ENCODE measurements around the gene NOD2.
A peak's percentile ranks its signal among the peaks of the same experiment; 100 is the strongest.

Gene NOD2

DNA sequence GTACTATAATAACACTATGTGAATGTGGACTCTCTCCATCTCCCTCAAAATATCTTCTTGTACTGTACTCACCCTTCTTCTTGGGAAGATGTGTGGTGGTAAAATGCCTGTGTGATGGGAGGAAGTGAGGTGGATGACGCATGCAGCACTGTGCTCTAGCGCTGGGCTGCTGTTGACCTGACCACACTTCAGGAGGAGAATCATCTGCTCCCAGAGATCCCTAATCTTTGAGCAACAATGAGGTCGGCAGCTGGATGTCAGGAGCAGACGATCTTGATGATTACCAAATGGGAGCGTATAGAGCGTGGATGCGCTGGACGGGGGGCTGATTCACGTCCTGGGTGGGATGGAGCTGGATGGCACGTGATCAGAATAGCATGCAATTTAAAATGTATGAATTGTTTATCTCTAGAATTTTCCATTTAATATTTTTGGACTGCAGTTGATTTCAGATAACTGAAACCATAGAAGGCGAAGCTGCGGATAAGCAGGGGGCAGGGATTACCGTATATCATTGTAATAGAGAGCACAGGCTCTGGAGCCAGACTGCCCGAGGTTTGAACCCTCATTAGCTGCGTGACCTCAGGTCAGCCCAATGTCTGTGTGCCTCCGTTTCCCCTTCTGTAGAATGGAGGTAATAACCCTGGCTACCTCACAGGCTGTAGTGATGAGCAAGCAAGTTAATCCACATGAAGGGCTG, 24.8 kb downstream of the NOD2 start:
- DNase-seq, result no peak

DNA sequence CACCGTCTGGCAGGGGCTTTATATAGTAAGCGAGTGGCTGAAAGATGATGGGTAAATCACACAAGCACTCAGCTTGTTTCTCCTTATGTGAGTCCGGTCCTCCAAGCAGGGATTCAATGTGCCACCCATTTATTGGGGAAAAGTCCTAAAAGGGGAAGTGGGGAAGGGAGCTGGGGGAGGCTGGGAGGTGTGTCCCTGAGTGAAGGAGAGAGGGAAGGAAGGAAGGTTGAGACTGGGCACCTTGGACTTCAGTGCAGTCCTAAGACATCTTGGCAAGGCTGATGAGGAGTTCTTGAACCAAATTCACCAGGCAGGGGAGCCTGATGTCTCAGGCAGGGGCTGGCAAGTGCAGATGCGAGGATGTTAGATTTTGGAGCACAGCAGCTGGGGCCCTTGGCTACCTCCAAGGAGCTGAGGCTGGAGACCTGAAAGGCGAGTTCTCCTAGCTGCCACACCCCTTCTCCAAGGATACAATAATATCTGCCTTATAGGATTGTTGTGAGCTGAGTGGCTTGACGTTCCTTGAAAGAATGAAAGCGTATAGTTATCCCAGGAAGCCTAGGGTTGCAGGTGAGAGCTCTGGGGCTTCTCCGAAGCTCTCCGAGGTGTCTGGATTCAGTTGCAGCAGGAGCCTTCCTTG, 25.5 kb downstream of the NOD2 start:
- DNase-seq, result no peak

DNA sequence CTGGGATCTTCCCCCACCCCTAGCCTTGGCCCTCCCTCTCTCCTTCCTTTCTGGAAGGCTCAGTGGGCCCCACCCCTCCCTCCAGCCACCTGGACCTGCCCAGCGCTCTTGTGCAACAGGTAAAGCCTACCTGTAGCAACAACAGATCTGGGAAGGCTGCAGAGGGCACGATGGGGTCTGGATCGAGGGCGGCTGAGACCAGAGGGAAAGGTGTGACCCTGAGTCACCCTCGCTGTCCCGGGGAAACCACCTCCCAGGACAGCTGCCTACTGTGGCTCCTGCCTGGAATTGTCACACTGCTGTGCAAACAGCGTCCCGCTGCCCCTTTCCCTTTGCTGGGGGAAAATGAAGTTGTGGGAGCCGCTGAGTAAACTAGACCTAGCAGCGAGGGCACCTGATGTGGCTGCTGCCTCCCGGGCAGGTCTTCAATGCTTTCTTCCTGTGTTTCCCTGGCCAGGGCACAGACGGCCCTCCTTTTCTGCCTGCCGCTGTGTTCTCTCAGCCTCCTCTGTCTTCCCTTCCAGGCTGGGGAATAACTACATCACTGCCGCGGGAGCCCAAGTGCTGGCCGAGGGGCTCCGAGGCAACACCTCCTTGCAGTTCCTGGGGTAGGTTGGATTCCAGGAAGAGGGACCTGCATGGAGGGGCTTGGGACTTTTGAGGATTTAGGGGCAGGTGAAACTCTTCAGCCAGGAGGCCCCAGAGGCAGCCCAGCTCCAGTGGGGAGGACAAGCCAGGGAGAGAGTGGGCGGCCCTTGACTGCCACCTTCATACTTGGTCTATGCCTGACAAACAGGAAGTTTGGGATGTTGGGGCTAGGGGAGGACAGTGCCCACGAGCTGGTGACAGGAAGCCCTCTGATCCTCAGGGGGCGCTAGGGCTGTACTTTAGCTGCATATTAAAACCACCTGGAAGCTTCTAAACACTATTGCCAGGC, 26.3 kb downstream of the NOD2 start:
- DNase-seq, result no peak

DNA sequence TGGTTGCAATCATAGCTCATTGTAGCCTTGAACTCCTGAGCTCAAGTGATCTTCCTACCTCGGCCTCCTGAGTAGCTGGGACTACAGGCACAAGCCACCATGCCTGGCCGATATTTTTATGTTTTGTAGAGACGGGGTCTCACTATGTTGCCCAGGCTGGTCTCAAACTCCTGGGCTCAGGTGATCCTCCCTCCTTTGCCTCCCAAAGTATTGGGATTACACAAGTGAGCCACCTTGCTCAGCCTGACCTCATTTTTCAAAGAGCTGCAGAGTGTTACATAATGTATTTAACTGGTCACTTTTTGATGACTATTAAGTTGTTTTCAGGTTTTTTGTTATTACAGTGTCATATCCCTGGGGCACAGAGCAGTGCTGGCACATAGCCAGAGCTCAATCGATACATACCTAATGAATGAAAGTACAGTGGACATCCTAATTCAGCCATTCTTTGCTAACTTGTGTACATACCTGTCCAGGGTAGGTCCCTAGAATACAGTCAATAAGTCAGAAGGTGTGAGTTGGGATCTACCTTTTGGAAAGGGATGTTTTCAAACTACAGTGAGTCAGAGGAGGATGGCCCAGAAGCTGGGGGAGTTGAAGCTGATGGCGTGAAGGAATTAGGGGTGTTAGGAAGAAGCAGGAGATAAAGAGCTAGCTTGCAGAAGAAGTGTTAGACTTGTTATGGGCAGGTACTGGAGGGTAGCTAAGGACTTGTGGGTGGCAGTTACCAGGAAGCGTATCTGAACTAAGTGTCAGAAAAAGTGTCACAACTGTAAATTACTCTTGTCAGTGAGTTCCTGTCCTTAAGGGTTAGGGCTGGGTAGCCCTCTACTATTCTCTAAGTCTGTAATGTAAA, 28.4 kb downstream of the NOD2 start:
- DNase-seq, result no peak

GRCh38 chr16:50722405-50722737, 29.0 kb downstream of the NOD2 start:
- no peak for DNase-seq

DNA sequence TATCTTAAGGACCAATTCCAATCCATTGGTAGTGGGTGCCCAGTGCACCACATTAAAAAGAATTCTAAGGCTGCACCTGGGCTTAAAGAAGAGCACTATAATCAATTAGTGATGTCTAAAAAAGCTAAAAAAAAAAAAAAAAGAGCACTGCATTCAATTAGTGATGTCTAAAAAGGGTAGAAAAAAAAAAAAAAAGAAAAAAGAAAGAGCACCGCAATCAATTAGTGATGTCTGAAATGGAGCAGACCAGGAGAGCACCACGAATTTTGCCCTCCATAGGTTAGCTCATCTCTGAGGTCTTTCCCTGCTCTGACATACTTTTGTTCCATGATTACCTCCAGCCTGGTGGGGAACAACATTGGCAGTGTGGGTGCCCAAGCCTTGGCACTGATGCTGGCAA, 29.6 kb downstream of the NOD2 start:
- DNase-seq, result no peak

- no peak for DNase-seq
Observed at GRCh38 chr16:50724306-50724705, 30.9 kb downstream of the NOD2 start.

GRCh38 chr16:50731130-50731988, 38.0 kb downstream of the NOD2 start:
- no peak for DNase-seq

DNA sequence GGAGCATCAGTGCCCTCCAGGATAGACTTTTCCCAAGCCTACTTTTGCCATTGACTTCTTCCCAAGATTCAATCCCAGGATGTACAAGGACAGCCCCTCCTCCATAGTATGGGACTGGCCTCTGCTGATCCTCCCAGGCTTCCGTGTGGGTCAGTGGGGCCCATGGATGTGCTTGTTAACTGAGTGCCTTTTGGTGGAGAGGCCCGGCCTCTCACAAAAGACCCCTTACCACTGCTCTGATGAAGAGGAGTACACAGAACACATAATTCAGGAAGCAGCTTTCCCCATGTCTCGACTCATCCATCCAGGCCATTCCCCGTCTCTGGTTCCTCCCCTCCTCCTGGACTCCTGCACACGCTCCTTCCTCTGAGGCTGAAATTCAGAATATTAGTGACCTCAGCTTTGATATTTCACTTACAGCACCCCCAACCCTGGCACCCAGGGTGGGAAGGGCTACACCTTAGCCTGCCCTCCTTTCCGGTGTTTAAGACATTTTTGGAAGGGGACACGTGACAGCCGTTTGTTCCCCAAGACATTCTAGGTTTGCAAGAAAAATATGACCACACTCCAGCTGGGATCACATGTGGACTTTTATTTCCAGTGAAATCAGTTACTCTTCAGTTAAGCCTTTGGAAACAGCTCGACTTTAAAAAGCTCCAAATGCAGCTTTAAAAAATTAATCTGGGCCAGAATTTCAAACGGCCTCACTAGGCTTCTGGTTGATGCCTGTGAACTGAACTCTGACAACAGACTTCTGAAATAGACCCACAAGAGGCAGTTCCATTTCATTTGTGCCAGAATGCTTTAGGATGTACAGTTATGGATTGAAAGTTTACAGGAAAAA, 38.8 kb downstream of the NOD2 start:
- no peak for DNase-seq

DNA sequence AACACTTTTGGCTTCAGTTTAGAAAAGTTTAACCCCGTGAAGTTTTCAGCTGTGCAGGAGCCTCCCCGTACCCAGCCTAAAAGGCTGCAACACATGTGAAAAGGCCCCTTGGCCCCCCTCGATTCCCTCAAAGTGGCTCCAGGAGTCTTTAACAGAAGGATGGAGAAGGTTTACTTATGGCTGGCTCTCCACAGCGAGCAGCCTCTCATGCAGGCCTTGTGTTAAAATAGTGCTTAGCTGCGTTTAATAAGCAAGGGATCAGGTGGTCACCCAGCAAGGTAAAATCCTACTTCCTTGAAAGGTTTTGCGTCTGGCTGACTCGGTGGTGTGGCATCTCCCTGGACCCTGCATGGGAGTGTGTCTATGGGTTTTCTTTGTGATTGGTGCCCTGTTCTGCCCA, 40.1 kb downstream of the NOD2 start:
- no peak for DNase-seq

- DNase-seq, result no peak
Observed at GRCh38 chr16:50735629-50736122, 42.3 kb downstream of the NOD2 start.

DNA sequence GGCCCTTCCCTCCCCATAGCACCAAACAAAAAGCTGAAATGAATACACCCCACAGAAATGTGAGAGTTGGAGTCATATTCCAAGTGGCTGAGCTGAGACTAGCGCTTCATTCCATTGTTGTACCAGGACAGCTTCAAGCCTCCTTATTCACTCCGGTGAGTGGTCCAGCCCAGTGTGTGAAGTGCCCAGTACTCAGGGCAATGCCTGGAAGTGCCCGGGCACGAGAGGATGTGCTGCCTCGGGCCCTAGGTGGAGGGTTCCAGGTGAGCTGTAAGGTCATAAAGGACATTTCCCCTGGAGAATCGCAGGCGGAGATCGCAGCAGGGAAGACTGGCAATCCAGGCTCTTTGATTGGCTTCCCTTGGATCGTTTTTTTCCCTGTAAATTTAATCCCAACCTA, 43.0 kb downstream of the NOD2 start:
- DNase-seq, result no peak

GRCh38 chr16:50737420-50737959, 44.1 kb downstream of the NOD2 start:
- DNase-seq, result no peak

- DNase-seq, result no peak
Observed at GRCh38 chr16:50739031-50739430, 45.6 kb downstream of the NOD2 start.

DNA sequence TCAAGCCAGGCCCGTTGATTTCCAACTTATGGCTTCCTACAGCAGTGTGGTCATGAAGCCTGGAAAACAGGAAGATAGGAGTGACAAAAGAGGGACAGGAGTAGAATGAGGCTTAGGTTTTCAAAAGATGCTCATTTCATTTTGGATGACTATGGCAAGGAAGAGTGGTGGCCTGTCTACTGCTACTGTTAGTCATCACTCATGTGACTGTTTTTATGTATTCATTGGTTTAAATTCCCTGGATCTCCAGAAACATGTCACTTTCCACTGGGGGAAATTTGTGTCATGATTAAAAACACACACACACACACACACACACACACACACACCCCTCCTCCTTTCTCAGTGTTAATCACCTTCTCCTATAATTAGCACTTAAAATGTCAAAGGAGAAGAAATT, 47.3 kb downstream of the NOD2 start:
- no peak for DNase-seq

DNA sequence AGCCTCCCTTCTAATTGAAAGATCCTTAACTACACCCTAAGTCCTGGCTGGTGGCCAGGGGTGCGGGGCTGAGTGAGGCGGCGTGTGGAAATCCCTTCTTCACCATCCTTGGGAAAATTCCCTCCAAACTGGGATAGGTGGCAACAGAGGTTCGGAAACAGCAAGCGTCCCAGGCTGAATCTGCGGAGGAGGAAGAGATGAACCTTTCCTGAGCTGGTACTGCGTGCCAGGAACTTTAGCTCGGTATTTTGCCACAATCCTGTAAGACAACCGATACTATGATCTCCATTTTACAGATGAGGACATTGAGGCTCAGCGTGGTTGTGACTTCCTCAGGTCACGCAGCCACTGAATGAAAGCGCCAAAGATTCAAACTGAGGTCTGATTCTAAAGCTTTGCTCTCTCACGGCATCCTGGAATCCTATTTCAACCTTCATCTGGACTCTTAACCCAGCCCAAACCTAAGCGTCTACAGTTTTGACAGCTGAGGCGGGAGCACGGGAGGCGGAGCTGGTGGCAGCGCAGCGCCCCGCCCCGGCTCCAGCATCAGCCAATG, 47.9 kb downstream of the NOD2 start:
- DNase-seq, result no peak

DNA sequence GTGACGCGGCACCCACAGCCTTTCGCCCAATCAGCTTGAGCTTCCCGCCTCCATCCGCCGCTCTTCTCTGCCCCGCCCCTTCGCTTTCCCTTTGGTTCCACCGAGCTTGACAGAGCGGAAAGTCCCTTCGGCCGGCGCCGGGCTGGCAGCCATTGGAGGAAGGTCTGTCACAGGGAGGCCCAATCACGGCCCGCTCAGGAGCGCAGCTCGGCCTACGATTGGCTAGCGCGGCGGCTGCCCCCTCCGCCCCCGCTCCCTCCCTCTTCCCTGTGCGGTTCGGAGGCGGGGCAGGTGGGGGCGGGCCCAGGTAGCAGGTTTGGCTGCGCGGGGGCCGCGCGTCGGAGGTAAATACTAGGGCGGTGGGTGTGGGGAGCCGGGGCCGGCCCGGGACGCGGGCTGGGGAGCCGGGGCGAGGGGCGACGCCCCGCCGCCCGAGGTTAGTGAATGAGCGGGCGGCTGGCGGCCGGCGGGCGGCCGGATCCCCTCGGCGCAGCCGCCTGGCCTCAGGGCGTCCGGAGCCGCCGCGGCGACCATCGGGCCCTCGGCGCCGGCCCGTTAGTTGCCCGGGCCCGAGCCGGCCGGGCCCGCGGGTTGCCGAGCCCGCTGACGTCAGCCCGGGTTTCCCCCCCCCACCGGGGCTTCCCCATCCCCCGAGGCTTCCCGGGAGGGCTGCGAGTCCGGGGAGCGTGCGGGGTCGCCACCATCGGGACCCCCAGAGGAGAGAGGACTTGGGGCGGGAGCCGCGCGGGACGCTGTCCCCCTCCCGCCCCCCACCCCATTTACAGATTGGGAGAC, 48.6 kb downstream of the NOD2 start, which contains the start of gene CYLD:
Gene CYLD, plus strand, starts transcription at position 306 of the 795 bp plus-strand sequence. CDS start 7,613 bp downstream, outside the sequence.
- DNase-seq, result peak; percentile 75

GRCh38 chr16:50742576-50743200, 49.3 kb downstream of the NOD2 start:
- no peak for DNase-seq

Data from NCI-H187 treated with DMSO at 0.1 percent for 48 hours (cell line).